DND-41 (cell line): ENCODE data around the gene GP9.

ENCODE experiments used
- ATAC-seq: fragments of 200-7000 bp; cut with Tn5 transposase; 3 replicates; pipeline ENCODE4 v1.9.1; 2021; ENCODE audit warnings: low read depth; ENCODE audit not compliant: insufficient read depth
- DNase-seq: peaks from one replicate; pipeline ENCODE4 v3.0.0-alpha.2; 2020
- H2AFZ ChIP-seq: 2 replicates; pipeline ENCODE4 v1.6.0; 2012; ENCODE audit warnings: low read depth, low read length
- H3K27ac ChIP-seq: 2 replicates; pipeline ENCODE4 v1.5.1; 2012; ENCODE audit warnings: low read length, inconsistent platforms
- H3K27me3 ChIP-seq: fragments of 200-600 bp; sonication (generic); 2 replicates; pipeline ENCODE4 v1.6.0; 2012; ENCODE audit warnings: low read length, mild to moderate bottlenecking, inconsistent platforms; ENCODE audit not compliant: insufficient read depth, poor library complexity
- H3K36me3 ChIP-seq: 2 replicates; pipeline ENCODE4 v1.5.1; 2012; ENCODE audit warnings: low read length, inconsistent platforms; ENCODE audit not compliant: insufficient read depth
- H3K4me1 ChIP-seq: 2 replicates; pipeline ENCODE4 v1.5.1; 2012; ENCODE audit warnings: mild to moderate bottlenecking, low read length; ENCODE audit not compliant: insufficient read depth
- H3K4me2 ChIP-seq: 2 replicates; pipeline ENCODE4 v1.6.0; 2012; ENCODE audit warnings: mild to moderate bottlenecking, moderate library complexity, low read length, inconsistent platforms; ENCODE audit not compliant: insufficient read depth
- H3K4me3 ChIP-seq, 2 experiments: fragments of 200-600 bp in 1 of 2; shearing (Covaris generic) in 1 of 2; 2 replicates each; pipeline ENCODE4 v1.5.1; 2012 to 2016; ENCODE audit warnings: inconsistent platforms in 2 of 2, low read length in 2 of 2, mild to moderate bottlenecking in 2 of 2, low read depth in 1 of 2, moderate library complexity in 1 of 2
- H3K79me2 ChIP-seq: 2 replicates; pipeline ENCODE4 v1.6.0; 2012; ENCODE audit warnings: low read length, inconsistent platforms; ENCODE audit not compliant: insufficient read depth
- H3K9ac ChIP-seq: 2 replicates; pipeline ENCODE4 v1.6.0; 2012; ENCODE audit warnings: low read depth, mild to moderate bottlenecking, inconsistent platforms, low read length, moderate library complexity
- H3K9me3 ChIP-seq: 2 replicates; pipeline ENCODE4 v1.5.1; 2012; ENCODE audit warnings: low read length, moderate library complexity, mild to moderate bottlenecking, inconsistent platforms; ENCODE audit not compliant: insufficient read depth, severe bottlenecking
- H4K20me1 ChIP-seq: 2 replicates; pipeline ENCODE4 v1.6.0; 2012; ENCODE audit warnings: low read length; ENCODE audit not compliant: insufficient read depth
- CTCF ChIP-seq: IDR thresholded peaks from 2 replicates; pipeline ENCODE4 v1.5.1; 2012; ENCODE audit warnings: borderline replicate concordance, low read length, moderate library complexity, mild to moderate bottlenecking; ENCODE audit not compliant: poor library complexity, severe bottlenecking; ENCODE audit errors: extremely low read depth
- EZH2 ChIP-seq: IDR thresholded peaks from 3 replicates; pipeline ENCODE4 v1.6.1; 2012; ENCODE audit warnings: borderline replicate concordance, low read depth, mild to moderate bottlenecking, moderate library complexity, low read length, inconsistent platforms; ENCODE audit not compliant: severe bottlenecking

The GP9 gene

GRCh38 chr3:129081503-129081902 is 20.9 kb downstream of the GP9 start:
- Histone ChIP-seq H3K79me2 (no peaks in the 10 kb centered on the region), H3K27me3 (no peaks in the 10 kb centered on the region), H4K20me1 (no peaks in the 10 kb centered on the region), H3K4me2 (no peak overlapping the region), H3K27ac (no peak overlapping the region), H3K4me1 (no peaks in the 10 kb centered on the region), H3K9me3 (no peaks in the 10 kb centered on the region), H3K36me3 (no peaks in the 10 kb centered on the region), H3K4me3 (no peak overlapping the region), H2AFZ (no peak overlapping the region), H3K9ac (no peak overlapping the region)
- TF ChIP-seq EZH2 (no peak), CTCF (no peak)
- ATAC-seq (no peak), DNase-seq (no peak)

DNA sequence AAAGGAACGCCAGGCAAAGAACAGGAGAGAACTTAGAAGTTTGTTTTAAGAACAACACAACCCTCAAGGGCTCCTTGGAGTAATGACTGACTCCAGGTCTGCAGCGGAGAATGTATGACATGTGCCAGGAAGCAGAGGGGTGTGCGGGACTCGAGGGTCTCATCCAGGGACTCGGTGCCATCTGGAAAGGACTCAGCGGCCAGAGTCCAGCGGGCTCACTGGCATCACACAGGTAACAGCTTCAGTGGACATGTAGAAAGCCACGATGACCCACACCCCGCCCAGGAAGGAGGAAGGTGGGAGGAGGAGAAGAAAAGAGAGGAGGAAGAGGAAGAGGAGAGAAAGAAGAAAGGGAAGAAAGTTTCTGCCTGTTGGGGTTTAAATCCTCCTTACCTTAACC is 21.4 kb downstream of the GP9 start:
- Histone ChIP-seq H3K27ac (no peak overlapping the region), H3K9ac (no peak overlapping the region), H4K20me1 (no peaks in the 10 kb centered on the region), H3K9me3 (no peaks in the 10 kb centered on the region), H3K4me2 (no peak overlapping the region), H3K79me2 (no peaks in the 10 kb centered on the region), H3K4me3 (no peak overlapping the region), H2AFZ (no peak overlapping the region), H3K36me3 (no peaks in the 10 kb centered on the region), H3K4me1 (no peaks in the 10 kb centered on the region), H3K27me3 (no peaks in the 10 kb centered on the region)
- ATAC-seq = no peak
- DNase-seq = no peak
- TF ChIP-seq EZH2 (no peak), CTCF (no peak)

GRCh38 chr3:129084501-129084900 is 23.9 kb downstream of the GP9 start:
- H3K36me3 ChIP-seq = no peaks in the 10 kb centered on the region
- no peak for DNase-seq
- H2AFZ ChIP-seq = no peak overlapping the region
- no peak for TF ChIP-seq CTCF
- TF ChIP-seq EZH2 = no peak
- no peak overlapping the region for H3K9ac ChIP-seq
- H3K4me3 ChIP-seq = no peak overlapping the region
- H3K4me2 ChIP-seq = no peak overlapping the region
- no peaks in the 10 kb centered on the region for H4K20me1 ChIP-seq
- no peaks in the 10 kb centered on the region for H3K9me3 ChIP-seq
- H3K79me2 ChIP-seq = no peaks in the 10 kb centered on the region
- ATAC-seq = no peak
- H3K27me3 ChIP-seq = no peaks in the 10 kb centered on the region
- H3K27ac ChIP-seq = no peak overlapping the region
- no peaks in the 10 kb centered on the region for H3K4me1 ChIP-seq

DNA sequence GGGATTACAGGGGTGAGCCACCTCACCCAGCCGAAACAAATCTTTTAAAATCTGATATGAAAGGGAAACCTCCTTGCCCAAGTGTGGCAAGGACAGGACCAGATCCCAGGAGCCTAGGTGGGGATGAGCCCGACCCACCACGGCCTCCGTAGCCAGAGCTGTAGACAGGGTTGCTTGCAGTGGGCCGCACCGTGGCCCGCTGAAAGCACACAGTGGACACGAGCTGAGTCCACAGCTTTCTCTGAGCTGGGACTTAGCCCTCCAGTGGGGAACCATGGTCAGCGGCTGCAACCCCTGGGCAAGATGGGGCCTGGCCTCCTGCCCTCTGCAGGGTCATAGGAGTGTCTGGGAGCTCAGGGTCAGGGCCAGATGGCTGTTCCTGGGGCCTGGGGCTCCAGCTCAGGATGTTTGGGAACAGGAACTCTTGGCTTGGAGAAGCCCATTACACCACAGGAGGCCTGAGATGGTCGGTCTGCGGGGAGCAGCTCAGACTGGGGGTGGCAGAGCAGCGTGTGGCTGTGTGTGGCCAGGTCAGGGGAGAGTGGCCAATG is 24.7 kb downstream of the GP9 start:
- no peak overlapping the region for H3K4me3 ChIP-seq
- TF ChIP-seq CTCF = no peak
- no peak for TF ChIP-seq EZH2
- no peak for ATAC-seq

More for the DNA sequence above, 24.7 kb downstream of the GP9 start:
- Histone ChIP-seq H3K9ac (no peak overlapping the region), H3K27me3 (no peaks in the 10 kb centered on the region), H3K4me2 (no peak overlapping the region), H3K4me1 (no peaks in the 10 kb centered on the region), H2AFZ (no peak overlapping the region), H3K79me2 (no peaks in the 10 kb centered on the region), H4K20me1 (no peaks in the 10 kb centered on the region), H3K36me3 (no peaks in the 10 kb centered on the region), H3K9me3 (no peaks in the 10 kb centered on the region), H3K27ac (no peak overlapping the region)
- DNase-seq = no peak
